ENCODE results near the gene COPS9. TPM values are rescaled to one million over a fixed set of nuclear protein-coding genes. Genes with fewer than 3 reads are reported as not detected.

The COPS9 gene
- total RNA-seq, 2 experiments from 2014 or later: 62.6 to 92.1 TPM

DNA sequence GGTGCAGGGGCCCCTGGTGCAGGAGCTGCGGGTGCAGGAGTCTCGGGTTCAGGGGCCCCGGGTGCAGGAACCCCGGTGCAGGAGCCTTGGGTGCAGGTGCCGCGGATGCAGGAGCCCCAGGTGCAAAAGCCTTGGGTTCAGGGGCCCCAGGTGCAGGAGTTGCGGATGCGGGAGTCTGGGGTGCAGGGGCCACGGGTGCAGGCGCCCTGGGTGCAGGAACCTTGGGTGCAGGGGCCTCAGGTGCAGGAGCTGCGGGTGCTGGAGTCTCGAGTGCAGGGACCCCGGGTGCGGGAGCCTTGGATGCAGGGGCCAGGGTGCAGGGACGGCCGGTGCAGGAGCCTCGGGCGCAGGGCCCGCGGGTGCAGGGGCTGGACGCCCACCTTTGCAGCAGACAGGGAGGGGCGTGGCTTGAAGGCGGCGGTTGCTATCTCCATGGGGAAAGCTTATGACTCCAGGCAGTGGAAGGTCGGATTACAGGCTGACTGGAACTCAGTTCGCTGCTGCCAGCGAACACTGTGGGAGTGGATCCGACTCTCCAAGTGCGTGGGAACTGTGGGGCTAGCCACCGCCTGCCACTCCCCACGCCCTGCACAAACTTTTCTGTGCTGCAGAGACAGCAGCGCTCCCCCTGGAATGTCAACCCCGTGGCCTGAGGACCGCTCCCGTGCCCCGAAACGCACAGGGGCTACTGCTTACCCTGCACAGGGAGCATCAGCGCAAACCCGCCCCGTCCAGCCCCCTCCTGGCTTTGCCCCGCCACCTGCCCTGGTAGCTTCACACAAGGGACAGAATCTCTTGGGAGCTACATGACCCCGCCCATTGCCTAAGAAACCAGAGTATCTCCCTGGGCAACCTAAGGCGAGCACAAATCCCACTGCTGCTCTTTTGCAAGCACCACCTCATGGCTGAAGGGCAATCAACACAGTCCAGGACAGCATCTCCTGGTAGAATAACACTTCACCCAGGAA, 40.3 kb downstream of the COPS9 start:
- no peaks in the 10 kb centered on the region for H3K36me3 Mint-ChIP-seq (ENCODE audit: low read depth)
- ChIA-PET POLR2A (no interaction called here), CTCF (interaction anchor here (0.7 kb wide), 1 partner anchor 290 kb away, joined by 3 read pairs; no protein-coding TSS in a partner anchor)
- no peaks in the 10 kb centered on the region for H3K4me1 Mint-ChIP-seq
- DNase-seq (no peak), ATAC-seq (no peak)
- no peak overlapping the region for H3K27ac Mint-ChIP-seq
- H3K9me3 Mint-ChIP-seq (ENCODE audit: low read depth): peaks cover 6% of the 10 kb centered on the region
- intact Hi-C loops (cut with DNase I, micrococcal nuclease): no loop called here
- H3K4me3 Mint-ChIP-seq: no peak overlapping the region
- H3K27me3 Mint-ChIP-seq: peaks cover 70% of the 10 kb centered on the region

DNA sequence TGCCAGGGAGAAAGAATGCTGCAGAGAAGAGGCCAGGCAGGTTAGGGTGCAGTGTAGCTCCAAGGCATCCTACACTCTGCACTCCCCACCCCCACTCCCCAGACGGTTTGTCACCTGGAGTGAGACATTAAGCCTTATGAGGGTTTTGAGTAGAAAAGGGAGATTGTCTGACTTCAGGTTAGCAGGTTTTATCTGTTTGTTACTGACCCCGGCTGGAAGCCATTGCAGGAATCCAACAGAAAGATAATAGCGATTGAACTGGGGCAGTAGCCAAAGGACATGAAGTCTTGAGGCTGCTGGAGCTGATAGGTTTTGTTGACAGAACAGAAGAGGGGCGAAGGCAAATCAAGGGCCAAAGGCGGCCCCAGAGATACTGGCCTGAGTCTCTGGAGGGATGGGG, 46.8 kb downstream of the COPS9 start:
- ChIA-PET CTCF (no interaction called here), POLR2A (interaction anchor here (0.6 kb wide), 1 partner anchor 18 kb away, joined by 3 read pairs; no protein-coding TSS in a partner anchor)
- ATAC-seq: no peak
- H3K9me3 Mint-ChIP-seq (ENCODE audit: low read depth): peaks cover 20% of the 10 kb centered on the region
- no peak overlapping the region for H3K27ac Mint-ChIP-seq
- no peak overlapping the region for H3K4me3 Mint-ChIP-seq
- H3K27me3 Mint-ChIP-seq: peaks cover 37% of the 10 kb centered on the region
- intact Hi-C loops (cut with DNase I, micrococcal nuclease): no loop called here
- no peaks in the 10 kb centered on the region for H3K4me1 Mint-ChIP-seq
- H3K36me3 Mint-ChIP-seq (ENCODE audit: low read depth): peaks cover 1% of the 10 kb centered on the region
- DNase-seq: no peak

DNA sequence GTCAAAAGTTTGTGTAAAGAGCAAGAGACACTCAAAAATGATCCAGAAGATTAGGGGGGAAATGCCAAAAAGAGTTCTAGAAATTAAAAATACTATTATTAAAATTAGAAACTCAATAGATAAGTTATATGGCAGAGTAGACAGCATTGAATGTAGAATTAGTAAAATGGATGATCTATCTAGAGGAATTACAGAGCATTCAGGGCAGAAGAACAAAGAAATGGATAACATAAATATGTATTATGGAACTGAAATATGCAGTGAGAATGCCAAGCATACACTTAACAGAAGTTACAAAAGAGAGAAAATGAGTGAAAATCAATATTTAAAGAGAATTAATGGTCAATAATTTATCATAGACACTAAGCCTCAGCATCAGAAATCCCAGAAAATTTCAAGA, 49.5 kb downstream of the COPS9 start:
- no peak for ATAC-seq
- DNase-seq: no peak
- H3K9me3 Mint-ChIP-seq (ENCODE audit: low read depth): peaks cover 20% of the 10 kb centered on the region
- POLR2A ChIA-PET: no interaction called here
- peaks cover 1% of the 10 kb centered on the region for H3K36me3 Mint-ChIP-seq (ENCODE audit: low read depth)
- H3K4me3 Mint-ChIP-seq: no peak overlapping the region
- peaks cover 19% of the 10 kb centered on the region for H3K27me3 Mint-ChIP-seq
- intact Hi-C loops (cut with DNase I, micrococcal nuclease): no loop called here
- H3K27ac Mint-ChIP-seq: no peak overlapping the region
- CTCF ChIA-PET: interaction anchor here (0.7 kb wide), 1 partner anchor 105 kb away, joined by 3 read pairs; no protein-coding TSS in a partner anchor
- H3K4me1 Mint-ChIP-seq: no peaks in the 10 kb centered on the region

Other genes with a start within 250 kb of the COPS9 start
- gene NDUFA10, start 111.0 kb downstream of the COPS9 start, total RNA-seq: 100 to 1,000 TPM; 127 to 147 TPM
- gene OR6B2, start 105.9 kb downstream of the COPS9 start, total RNA-seq: not detected
- not detected for gene OR6B3, start 82.8 kb downstream of the COPS9 start, total RNA-seq
- not detected for gene OTOS, start 4.4 kb upstream of the COPS9 start, total RNA-seq

Measured in activated CD4-positive, alpha-beta T cell treated with anti-CD3 and anti-CD28 coated beads for 36 hours (primary cell).